Spleen (tissue), 11 donors: ENCODE measurements around the gene TUBA4B. TPM values are rescaled to one million over a fixed set of nuclear protein-coding genes. Genes with fewer than 3 reads are reported as not detected.
A peak's percentile ranks its signal among the peaks of the same experiment; 100 is the strongest.

Experiments used
- DNase-seq: peaks from one replicate; pipeline ENCODE4 v3.0.0-alpha.2; 2020
- H3K27ac ChIP-seq, 8 donors: fragments of 200-600 bp; sonication (generic) in 7 of 8; 1 replicate in 4 of 8; 2 replicates in 4 of 8; pipeline versions ENCODE4 v1.5.0 to v1.8.0; 2016 to 2021; ENCODE audit warnings: inconsistent platforms in 4 of 8, mild to moderate bottlenecking in 4 of 8, moderate library complexity in 1 of 8
- H3K27me3 ChIP-seq, 7 donors: fragments of 200-600 bp; sonication (generic) in 6 of 7; replicated peaks in 1 of 7; 1 replicate in 4 of 7; 2 replicates in 3 of 7; pipeline versions ENCODE4 v1.5.0 to v1.8.0; 2016 to 2021; ENCODE audit warnings: inconsistent platforms in 3 of 7, mild to moderate bottlenecking in 1 of 7
- H3K36me3 ChIP-seq, 6 donors: fragments of 200-600 bp; sonication (generic) in 5 of 6; 1 replicate in 4 of 6; 2 replicates in 2 of 6; pipeline versions ENCODE4 v1.5.0 to v1.8.0; 2016 to 2021; ENCODE audit warnings: inconsistent platforms in 2 of 6
- H3K4me1 ChIP-seq, 6 donors: fragments of 200-600 bp; sonication (generic) in 5 of 6; 1 replicate in 3 of 6; 2 replicates in 3 of 6; pipeline versions ENCODE4 v1.5.0 to v1.8.0; 2016 to 2021; ENCODE audit warnings: inconsistent platforms in 3 of 6
- H3K4me3 ChIP-seq, 8 donors: fragments of 200-600 bp; sonication (generic) in 7 of 8; 1 replicate in 4 of 8; 2 replicates in 4 of 8; pipeline versions ENCODE4 v1.5.0 to v1.8.0; 2016 to 2021; ENCODE audit warnings: inconsistent platforms in 4 of 8, mild to moderate bottlenecking in 4 of 8, moderate library complexity in 2 of 8
- H3K9me3 ChIP-seq, 8 donors: fragments of 200-600 bp; sonication (generic) in 7 of 8; 1 replicate in 4 of 8; 2 replicates in 4 of 8; pipeline versions ENCODE4 v1.5.0 to v1.8.0; 2016 to 2021; ENCODE audit warnings: inconsistent platforms in 4 of 8
- CTCF ChIP-seq, 11 experiments: fragments of 200-600 bp in 7 of 11; fragments of 450-650 bp in 4 of 11; sonication (generic) in 4 of 11; IDR thresholded peaks in 8 of 11; conservative IDR thresholded peaks in 3 of 11; 1 replicate in 7 of 11; 2 replicates in 4 of 11; pipeline versions ENCODE4 v1.4.0 to v1.8.0; 2016 to 2021; ENCODE audit warnings: antibody characterized with exemption in 11 of 11, inconsistent platforms in 4 of 11, mild to moderate bottlenecking in 1 of 11
- POLR2A ChIP-seq, 3 donors: fragments of 450-650 bp; IDR thresholded peaks; one replicate each; pipeline ENCODE4 v1.5.1; 2017; ENCODE audit warnings: antibody characterized with exemption in 3 of 3, mild to moderate bottlenecking in 1 of 3
- POLR2AphosphoS5 ChIP-seq, 3 donors: sonication (generic); formaldehyde crosslinking; IDR thresholded peaks; one replicate each; pipeline ENCODE4 v1.5.1; 2017; ENCODE audit warnings: antibody characterized with exemption in 3 of 3
- WGBS, 5 donors: extraction: QIAGEN DNeasy Blood & Tissue Kit in 3 of 5; methylation state at CpG; one replicate each; pipeline versions ENCODE4 v1.1.5 to v1.1.7; 2013 to 2018; 5-methylcytosine and 5-hydroxymethylcytosine counted together
- intact Hi-C: fragments of 100-400 bp; cut with DNase I; formaldehyde crosslinking; loops from one replicate; pipeline ENCODE4 v1.15.0; 2023; ENCODE audit warnings: low total_unique reads
- polyA plus RNA-seq, 3 donors: library from polyadenylated mRNA; stranded (reverse); fragments of 200-250 nt; gene quantifications; one replicate each; pipeline ENCODE4 v1.2.1, GENCODE V29; 2013
- total RNA-seq, 7 donors: library from RNA; depleted of rRNA in 3 of 7; stranded (reverse); fragments of >200 nt in 3 of 7; fragmentation: NEBNext Ultra II Directional in 4 of 7; extraction: Animal tissue kit (Norgen Biotek cat#: 25700) in 4 of 7; gene quantifications; one replicate each; pipeline versions ENCODE4 v1.1.0 to v1.2.1, GENCODE V29; 2016 to 2021
- donor health status: healthy with polysubstance abuse.
- donor health status: DM: no; HTN: no; CAD: no; lungs with moderate emphysema.
- donor health status: DM: no; HTN: no; CAD: no.
- donor health status: Bipolar disorder and iron deficiency.
- donor health status: healthy.
- donor health status: DM: no; HTN: no; CAD: no.
- donor health status: DM: yes; HTN: yes; CAD: no.

Gene TUBA4B
- total and polyA plus RNA-seq, 10 donors, result not detected

GRCh38 chr2:219243291-219243761 is 9.7 kb upstream of the TUBA4B start:
- intact Hi-C loops, result no loop called here

GRCh38 chr2:219244789-219245147 is 8.3 kb upstream of the TUBA4B start:
- 26 to 42% (median 34%) methylated on average over 6 of the region's 6 CpGs for WGBS, 5 donors
- H3K27me3 ChIP-seq, result no peaks in the 10 kb centered on the region
- intact Hi-C loops, result no loop called here
- TF ChIP-seq CTCF (IDR thresholded peaks at IDR 0.05 in 8 of 11, conservative IDR thresholded peaks at IDR 0.05 in 3 of 11), result no peak
- no peak for TF ChIP-seq POLR2AphosphoS5 (IDR thresholded peaks at IDR 0.05)
- no peak for TF ChIP-seq POLR2A (IDR thresholded peaks at IDR 0.05)
- peaks cover 39 to 68% (median 55%) of the 10 kb centered on the region in 6 donors for H3K4me1 ChIP-seq
- H3K27ac ChIP-seq, result peak overlapping the region; percentile 94 to 99 (median 97)
- H3K36me3 ChIP-seq, result peaks cover 0 to 33% (median 6%) of the 10 kb centered on the region in 6 donors
- peak overlapping the region; percentile 69 to 88 (median 76) for H3K4me3 ChIP-seq
- H3K9me3 ChIP-seq, result no peaks in the 10 kb centered on the region
- DNase-seq, result no peak

More at GRCh38 chr2:219243291-219243761, 9.7 kb upstream of the TUBA4B start:
- 44 to 68% (median 55%) methylated on average over 28 of the region's 28 CpGs for WGBS, 5 donors
- H3K4me3 ChIP-seq, result peak overlapping the region in 5 of 8 donors; percentile 3 to 57 (median 11)
- peaks cover 26 to 54% (median 40%) of the 10 kb centered on the region in 6 donors for H3K4me1 ChIP-seq
- no peaks in the 10 kb centered on the region for H3K27me3 ChIP-seq
- no peaks in the 10 kb centered on the region for H3K9me3 ChIP-seq
- DNase-seq, result no peak
- H3K27ac ChIP-seq, result peak overlapping the region in 4 of 8 donors; percentile 47 to 63 (median 58)
- peaks cover 0 to 33% (median 3%) of the 10 kb centered on the region in 6 donors for H3K36me3 ChIP-seq
- TF ChIP-seq POLR2AphosphoS5 (IDR thresholded peaks at IDR 0.05), result peak; percentile 28 to 53 (median 50)
- TF ChIP-seq CTCF (IDR thresholded peaks at IDR 0.05 in 8 of 11, conservative IDR thresholded peaks at IDR 0.05 in 3 of 11), result no peak

- peak; percentile 98 for DNase-seq
- Histone ChIP-seq H3K36me3 (peaks cover 0 to 33% (median 10%) of the 10 kb centered on the region in 6 donors), H3K9me3 (no peaks in the 10 kb centered on the region), H3K4me3 (peak within 1 kb of the TSS; percentile 69 to 88 (median 76)), H3K27me3 (no peaks in the 10 kb centered on the region), H3K4me1 (peaks cover 43 to 74% (median 60%) of the 10 kb centered on the region in 6 donors), H3K27ac (peak within 1 kb of the TSS; percentile 94 to 99 (median 97))
- TF ChIP-seq POLR2A (IDR thresholded peaks at IDR 0.05), result peak in 2 of 3 donors; percentile 51 to 71
- peak in 3 of 11 experiments; percentile 5 to 37 (median 32) for TF ChIP-seq CTCF (IDR thresholded peaks at IDR 0.05 in 8 of 11, conservative IDR thresholded peaks at IDR 0.05 in 3 of 11)
- peak; percentile 98 to 99 (median 99) for TF ChIP-seq POLR2AphosphoS5 (IDR thresholded peaks at IDR 0.05)
- 0 to 1% (median 1%) methylated on average over 20 to 46 of the region's 46 CpGs for WGBS, 5 donors
- intact Hi-C loops, result no loop called here
Observed at GRCh38 chr2:219245148-219245898, 7.7 kb upstream of the TUBA4B start, which contains the start of the genes GLB1L and STK16. GLB1L (minus strand) TSS chr2:219245444; CDS start chr2:219243573, 1,871 bp downstream. STK16 (plus strand) TSS chr2:219245479; CDS start chr2:219246000, 521 bp downstream.

GRCh38 chr2:219245899-219246230 is 7.2 kb upstream of the TUBA4B start:
- Histone ChIP-seq H3K27me3 (no peaks in the 10 kb centered on the region), H3K36me3 (peaks cover 0 to 39% (median 14%) of the 10 kb centered on the region in 6 donors), H3K4me1 (peaks cover 47 to 79% (median 66%) of the 10 kb centered on the region in 6 donors), H3K9me3 (no peaks in the 10 kb centered on the region), H3K4me3 (peak overlapping the region; percentile 69 to 88 (median 76)), H3K27ac (peak overlapping the region; percentile 94 to 99 (median 97))
- DNase-seq, result no peak
- intact Hi-C loops, result no loop called here
- no peak for TF ChIP-seq POLR2A (IDR thresholded peaks at IDR 0.05)
- peak in 1 of 11 experiments; percentile 5 for TF ChIP-seq CTCF (IDR thresholded peaks at IDR 0.05 in 8 of 11, conservative IDR thresholded peaks at IDR 0.05 in 3 of 11)
- WGBS, 5 donors, result 15 to 24% (median 21%) methylated on average over 10 of the region's 10 CpGs
